Retinal pigment epithelial cell (primary cell): ENCODE measurements around the gene OXA1L.

ENCODE experiments used
- DNase-seq: peaks from one replicate; pipeline ENCODE4 v3.0.0-alpha.2; 2010; ENCODE audit warnings: low read depth
- H3K4me3 ChIP-seq: 2 replicates; pipeline ENCODE4 v1.5.1; 2011; ENCODE audit warnings: mild to moderate bottlenecking, low read length, control low read depth, moderate library complexity
- TF ChIP-seq, protein P1 (sequence below): conservative IDR thresholded peaks from 2 replicates; pipeline ENCODE4 v1.5.1; 2011; ENCODE audit warnings: low read depth, low read length, control low read depth, inconsistent platforms

OXA1L gene

DNA sequence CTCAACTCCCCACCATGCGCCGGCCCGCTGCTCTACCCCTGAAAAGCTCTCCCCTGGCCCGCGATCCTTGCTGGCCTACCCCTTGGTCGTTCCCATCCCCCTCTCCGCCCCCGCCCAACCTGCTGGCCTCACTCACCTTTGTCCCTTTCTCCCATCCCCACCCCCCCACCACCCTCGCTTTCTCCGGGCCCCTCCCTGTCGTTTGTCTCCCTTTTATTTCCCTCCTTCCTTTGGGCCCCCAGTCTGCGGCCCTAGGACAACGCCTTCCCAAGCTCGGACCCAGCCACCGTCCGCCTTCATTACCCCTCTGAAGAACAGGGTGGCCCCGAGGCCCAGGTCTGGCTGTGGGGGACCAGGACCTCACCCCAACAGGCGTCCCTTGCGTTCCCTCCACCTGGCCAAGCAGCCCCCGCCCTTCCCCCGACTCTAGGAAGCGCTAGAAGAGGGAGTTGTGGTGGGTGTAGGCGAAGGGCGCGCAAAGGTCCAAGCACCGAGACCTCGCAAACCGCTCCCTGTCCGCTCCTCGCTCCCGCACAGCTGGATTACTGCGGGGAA is 55.6 kb downstream of the OXA1L start:
- no peak for DNase-seq
- TF ChIP-seq, protein P1, sequence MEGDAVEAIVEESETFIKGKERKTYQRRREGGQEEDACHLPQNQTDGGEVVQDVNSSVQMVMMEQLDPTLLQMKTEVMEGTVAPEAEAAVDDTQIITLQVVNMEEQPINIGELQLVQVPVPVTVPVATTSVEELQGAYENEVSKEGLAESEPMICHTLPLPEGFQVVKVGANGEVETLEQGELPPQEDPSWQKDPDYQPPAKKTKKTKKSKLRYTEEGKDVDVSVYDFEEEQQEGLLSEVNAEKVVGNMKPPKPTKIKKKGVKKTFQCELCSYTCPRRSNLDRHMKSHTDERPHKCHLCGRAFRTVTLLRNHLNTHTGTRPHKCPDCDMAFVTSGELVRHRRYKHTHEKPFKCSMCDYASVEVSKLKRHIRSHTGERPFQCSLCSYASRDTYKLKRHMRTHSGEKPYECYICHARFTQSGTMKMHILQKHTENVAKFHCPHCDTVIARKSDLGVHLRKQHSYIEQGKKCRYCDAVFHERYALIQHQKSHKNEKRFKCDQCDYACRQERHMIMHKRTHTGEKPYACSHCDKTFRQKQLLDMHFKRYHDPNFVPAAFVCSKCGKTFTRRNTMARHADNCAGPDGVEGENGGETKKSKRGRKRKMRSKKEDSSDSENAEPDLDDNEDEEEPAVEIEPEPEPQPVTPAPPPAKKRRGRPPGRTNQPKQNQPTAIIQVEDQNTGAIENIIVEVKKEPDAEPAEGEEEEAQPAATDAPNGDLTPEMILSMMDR = no peak
- peak overlapping the region; percentile 31 for H3K4me3 ChIP-seq
